Osteocyte (in vitro differentiated cells): ENCODE results near the gene SH3TC2. TPM values are rescaled to one million over a fixed set of nuclear protein-coding genes. Genes with fewer than 3 reads are reported as not detected.

ENCODE experiments used
- DNase-seq: peaks from one replicate; pipeline ENCODE4 v3.0.0; 2021; ENCODE audit warnings: mixed read lengths; ENCODE audit not compliant: unreplicated experiment; ENCODE audit errors: extremely low spot score
- H3K27ac Mint-ChIP-seq: one replicate; pipeline ENCODE4 v1.8.0; 2021; ENCODE audit warnings: mild to moderate bottlenecking, mixed read lengths; ENCODE audit not compliant: unreplicated experiment
- H3K27me3 Mint-ChIP-seq: one replicate; pipeline ENCODE4 v1.8.0; 2021; ENCODE audit warnings: mixed read lengths; ENCODE audit not compliant: unreplicated experiment
- H3K36me3 Mint-ChIP-seq: one replicate; pipeline ENCODE4 v1.8.0; 2021; ENCODE audit warnings: mixed read lengths; ENCODE audit not compliant: unreplicated experiment
- H3K4me1 Mint-ChIP-seq: one replicate; pipeline ENCODE4 v1.8.0; 2021; ENCODE audit warnings: mixed read lengths; ENCODE audit not compliant: unreplicated experiment
- H3K4me3 Mint-ChIP-seq: one replicate; pipeline ENCODE4 v1.8.0; 2021; ENCODE audit warnings: mild to moderate bottlenecking, moderate library complexity, mixed read lengths; ENCODE audit not compliant: unreplicated experiment
- H3K9me3 Mint-ChIP-seq: one replicate; pipeline ENCODE4 v1.8.0; 2021; ENCODE audit warnings: mixed read lengths; ENCODE audit not compliant: unreplicated experiment
- CTCF ChIP-seq: fragments of 200-600 bp; sonication (generic); IDR thresholded peaks from 2 replicates; pipeline ENCODE4 v1.5.0; 2021; ENCODE audit warnings: antibody characterized with exemption, mild to moderate bottlenecking, moderate library complexity
- total RNA-seq: library from RNA; stranded (reverse); gene quantifications from 2 replicates; pipeline ENCODE4 v1.2.1, GENCODE V29; 2021

The SH3TC2 gene
- total RNA-seq, 1 donor from 2014 or later, result 0.83 TPM

DNA sequence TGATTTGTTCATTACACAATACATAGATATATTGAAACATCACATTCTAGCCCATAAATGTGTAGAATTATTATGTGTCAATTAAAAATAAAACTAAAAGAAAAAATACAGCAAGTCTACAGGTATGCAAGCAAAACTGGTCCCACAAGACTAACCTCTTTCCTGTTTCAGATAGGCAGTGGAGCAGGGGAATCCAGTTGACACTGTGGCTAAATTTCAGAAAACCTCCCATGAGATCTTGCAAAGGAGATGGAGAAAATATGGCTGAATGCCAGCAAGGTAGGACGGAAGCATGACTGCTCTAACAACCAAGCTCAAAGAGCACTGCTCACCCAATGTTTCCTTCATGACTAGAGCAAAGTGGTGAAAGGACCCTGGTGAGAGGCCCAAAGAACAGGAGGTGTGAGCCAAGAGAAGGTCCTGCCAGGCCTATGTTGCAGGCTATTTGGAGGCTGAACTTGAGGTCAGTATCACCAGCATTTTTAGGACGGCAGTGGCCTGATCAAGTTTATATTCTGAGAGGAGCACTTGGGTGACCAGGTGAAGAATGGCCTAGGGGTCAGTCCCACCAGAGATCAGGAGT, 1.1 kb upstream of the SH3TC2 start:
- no peak for TF ChIP-seq CTCF
- no peak for DNase-seq
- H3K4me3 Mint-ChIP-seq, result no peak overlapping the region
- no peaks in the 10 kb centered on the region for H3K36me3 Mint-ChIP-seq
- no peaks in the 10 kb centered on the region for H3K9me3 Mint-ChIP-seq
- H3K27me3 Mint-ChIP-seq, result no peaks in the 10 kb centered on the region
- H3K4me1 Mint-ChIP-seq, result peaks cover 25% of the 10 kb centered on the region
- H3K27ac Mint-ChIP-seq, result no peak overlapping the region

- Mint-ChIP-seq H3K9me3 (peaks cover 8% of the 10 kb centered on the region), H3K27me3 (no peaks in the 10 kb centered on the region), H3K4me1 (peaks cover 25% of the 10 kb centered on the region), H3K4me3 (no peak overlapping the region), H3K36me3 (no peaks in the 10 kb centered on the region), H3K27ac (peak overlapping the region; percentile 88)
- TF ChIP-seq CTCF, result no peak
- DNase-seq, result no peak
Measured at GRCh38 chr5:149062371-149063016, 368 bp downstream of the SH3TC2 start.

DNA sequence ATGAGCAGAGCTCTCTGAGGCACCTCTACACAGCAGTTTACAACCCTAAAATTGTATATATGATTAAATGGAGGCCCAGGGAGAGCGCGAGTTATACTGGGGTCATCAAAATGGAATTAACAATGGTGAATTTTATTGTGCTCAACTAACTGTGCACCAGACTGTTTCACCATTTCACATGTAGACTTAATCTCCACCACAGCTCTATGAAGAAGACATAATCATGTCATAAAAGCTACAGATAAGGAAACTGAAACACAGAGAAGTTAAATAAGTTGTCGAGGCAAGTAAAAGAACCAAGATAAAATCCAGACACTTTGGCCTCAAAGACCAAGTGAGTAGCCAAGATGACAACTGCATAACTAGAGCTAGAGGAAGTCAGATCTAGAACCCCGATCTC, 1.5 kb downstream of the SH3TC2 start:
- H3K4me1 Mint-ChIP-seq, result peaks cover 28% of the 10 kb centered on the region
- H3K36me3 Mint-ChIP-seq, result no peaks in the 10 kb centered on the region
- no peak for TF ChIP-seq CTCF
- no peak overlapping the region for H3K4me3 Mint-ChIP-seq
- peak overlapping the region; percentile 88 for H3K27ac Mint-ChIP-seq
- DNase-seq, result no peak
- H3K9me3 Mint-ChIP-seq, result peaks cover 10% of the 10 kb centered on the region
- H3K27me3 Mint-ChIP-seq, result no peaks in the 10 kb centered on the region

DNA sequence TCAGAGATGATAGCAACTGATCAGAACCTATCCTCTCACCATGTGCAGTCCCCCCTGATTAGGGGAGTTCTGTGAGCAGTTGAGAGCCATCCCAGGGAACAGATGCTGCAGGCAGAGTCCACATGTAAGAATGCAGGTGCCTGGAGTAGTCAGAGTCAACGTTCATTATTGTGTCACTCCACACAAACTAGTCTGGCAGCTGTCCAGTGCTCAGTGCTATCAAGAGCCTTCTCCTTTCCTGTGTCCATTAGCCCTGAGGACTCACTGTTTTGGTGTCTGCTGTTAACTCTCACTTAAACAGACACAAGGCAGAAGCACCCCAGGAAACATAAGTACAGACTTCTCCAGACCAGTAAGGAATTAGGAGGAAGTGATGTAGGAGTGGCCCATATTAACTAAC, 2.5 kb downstream of the SH3TC2 start:
- no peak for TF ChIP-seq CTCF
- Mint-ChIP-seq H3K27me3 (no peaks in the 10 kb centered on the region), H3K4me3 (no peak overlapping the region), H3K9me3 (peaks cover 13% of the 10 kb centered on the region), H3K4me1 (peaks cover 34% of the 10 kb centered on the region), H3K27ac (no peak overlapping the region), H3K36me3 (no peaks in the 10 kb centered on the region)
- DNase-seq, result no peak

DNA sequence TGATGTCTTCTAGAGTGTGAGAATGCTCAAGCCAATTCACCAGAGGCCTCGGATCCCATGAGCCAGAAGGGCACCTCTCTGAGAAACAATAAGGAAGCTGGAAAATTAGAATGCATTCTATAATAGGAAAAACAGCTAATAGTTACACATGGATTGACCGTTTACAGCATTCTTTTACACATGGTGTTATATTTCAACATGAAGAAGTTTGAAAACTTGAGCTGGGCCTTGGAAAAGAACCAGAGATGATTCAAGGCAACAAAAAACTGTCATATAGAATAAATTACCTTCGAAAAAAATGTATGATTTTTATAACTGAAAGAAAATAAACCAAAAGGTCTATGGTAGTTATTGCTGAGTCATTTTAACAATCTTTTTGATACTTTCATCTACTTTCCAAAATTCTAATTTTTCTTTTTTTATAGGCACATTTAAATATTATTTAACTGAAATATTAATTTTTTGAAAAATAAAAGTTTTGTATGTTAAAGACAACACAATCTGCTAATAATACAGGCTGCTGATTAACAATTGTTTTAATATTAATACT, 6.2 kb downstream of the SH3TC2 start:
- Mint-ChIP-seq H3K27ac (peak overlapping the region; percentile 46), H3K4me1 (peaks cover 33% of the 10 kb centered on the region), H3K27me3 (no peaks in the 10 kb centered on the region), H3K9me3 (peaks cover 13% of the 10 kb centered on the region), H3K36me3 (no peaks in the 10 kb centered on the region), H3K4me3 (no peak overlapping the region)
- TF ChIP-seq CTCF, result no peak
- no peak for DNase-seq
